ENCODE results near the gene PLEKHA4.
"Not testable (repeated sequence)": the region's sequence is repeated elsewhere in the genome, so short reads cannot be mapped to it uniquely, and the experiment has no call there.

PLEKHA4 gene

GRCh38 chr19:48883726-48884125 is 15.3 kb upstream of the PLEKHA4 start:
- DNase-seq: no peak

DNA sequence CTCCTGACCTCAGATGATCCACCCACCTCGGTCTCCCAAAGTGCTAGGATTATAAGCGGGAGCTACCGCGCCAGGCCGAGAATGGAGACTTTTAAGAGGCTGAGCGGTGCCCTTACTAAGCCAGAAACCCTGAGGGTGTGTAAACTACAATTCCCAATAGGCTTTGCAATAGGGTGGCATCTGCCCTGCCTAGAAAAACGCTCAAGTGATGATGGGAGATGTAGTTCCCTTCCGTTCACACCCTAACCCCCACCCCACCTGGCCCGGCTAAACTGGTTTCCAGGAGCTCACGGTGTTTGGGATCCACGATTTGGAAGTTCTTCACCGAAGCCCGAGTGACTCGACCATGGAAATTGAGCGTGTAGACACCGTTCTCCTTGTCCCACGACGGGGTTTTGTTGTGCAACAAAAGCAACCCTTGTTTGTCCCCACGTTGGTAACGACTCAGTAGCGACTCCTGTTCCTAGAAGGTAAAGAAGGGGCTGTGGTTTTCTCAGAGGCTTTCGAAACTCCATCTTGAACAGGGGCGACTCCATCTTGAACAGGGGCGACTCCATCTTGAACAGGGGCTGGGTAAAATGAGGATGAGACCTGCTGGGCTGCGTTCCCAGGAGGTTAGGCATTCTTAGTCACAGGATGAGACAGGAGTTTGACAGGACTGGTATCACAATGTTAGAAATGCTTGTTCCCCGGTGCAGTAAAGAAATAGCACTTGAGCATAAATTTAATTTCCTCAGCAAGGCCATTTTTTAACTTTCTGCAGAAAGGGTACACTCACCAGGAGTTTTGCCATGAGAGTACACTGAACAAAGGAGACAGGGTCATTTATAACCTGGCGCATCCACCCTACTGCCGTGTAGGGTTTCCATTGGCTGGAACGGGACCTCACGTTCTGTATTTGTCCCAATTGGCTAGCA is 13.6 kb upstream of the PLEKHA4 start:
- DNase-seq: no peak

DNA sequence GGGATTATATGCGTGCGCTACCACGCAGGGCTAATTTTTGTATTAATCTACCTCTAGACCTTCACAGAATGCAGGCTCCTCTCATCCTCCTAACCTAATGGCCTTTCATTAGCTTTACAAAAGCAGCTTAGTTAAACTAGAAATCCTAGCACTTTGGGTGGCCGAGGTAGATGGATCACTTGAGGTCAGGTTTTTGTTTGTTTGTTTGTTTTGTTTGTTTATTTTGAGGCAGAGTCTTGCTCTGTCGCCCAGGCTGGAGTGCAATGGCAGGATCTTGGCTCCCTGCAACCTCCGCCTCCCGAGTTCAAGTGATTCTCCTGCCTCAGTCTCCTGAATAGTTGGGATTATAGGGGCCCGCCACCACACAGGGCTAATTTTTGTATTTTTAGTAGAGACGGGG is 11.3 kb upstream of the PLEKHA4 start:
- not testable (repeated sequence) for DNase-seq

DNA sequence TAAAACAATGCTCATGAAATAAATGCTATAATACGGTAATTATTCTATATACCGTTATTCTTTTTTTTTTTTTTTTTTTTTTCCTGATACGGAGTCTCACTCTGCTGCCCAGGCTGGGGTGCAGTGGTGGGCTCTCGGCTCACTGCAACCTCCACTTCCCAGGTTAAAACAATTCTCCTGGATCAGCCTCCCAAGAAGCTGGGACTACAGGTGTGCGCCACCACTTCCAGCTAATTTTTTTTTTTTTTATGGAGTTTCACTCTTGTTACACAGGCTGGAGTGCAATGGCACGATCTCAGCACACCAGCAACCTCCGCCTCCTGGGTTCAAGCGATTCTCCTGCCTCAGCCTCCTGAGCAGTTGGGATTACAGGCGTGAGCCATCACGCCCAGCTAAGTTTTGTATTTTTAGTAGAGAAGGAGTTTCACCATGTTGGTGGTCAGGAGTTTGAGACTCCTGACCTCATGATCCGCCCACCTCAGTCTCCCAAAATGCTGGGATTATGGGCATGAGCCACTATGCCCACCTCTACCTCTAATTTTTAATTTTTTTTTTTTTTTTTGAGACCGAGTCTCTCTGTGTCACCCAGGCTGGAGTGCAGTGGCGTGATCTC is 10.7 kb upstream of the PLEKHA4 start:
- no peak for DNase-seq

GRCh38 chr19:48878196-48879024 is 10.0 kb upstream of the PLEKHA4 start:
- DNase-seq: no peak

DNA sequence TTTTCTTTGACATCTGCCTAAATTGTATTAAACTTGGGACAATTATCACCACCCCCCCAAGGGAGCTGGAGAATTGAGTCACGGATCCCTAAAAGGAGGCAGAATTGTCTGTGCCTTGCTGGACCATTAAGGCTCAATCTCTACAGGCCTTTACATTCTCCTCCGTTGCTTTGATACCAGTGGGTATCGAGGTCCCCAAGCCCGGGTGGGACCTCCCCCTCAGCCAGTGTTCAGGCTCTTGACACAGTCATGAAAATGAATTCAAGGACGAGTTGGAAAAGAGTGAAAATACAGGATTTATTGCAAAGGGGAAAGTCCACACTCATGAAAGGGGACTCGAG is 9.4 kb upstream of the PLEKHA4 start:
- no peak for DNase-seq

GRCh38 chr19:48876043-48876981 is 7.9 kb upstream of the PLEKHA4 start:
- not testable (repeated sequence) for DNase-seq

GRCh38 chr19:48874303-48875135 is 6.1 kb upstream of the PLEKHA4 start:
- DNase-seq: peak; percentile 48

GRCh38 chr19:48873476-48874302 is 5.3 kb upstream of the PLEKHA4 start:
- DNase-seq: peak; percentile 44

DNA sequence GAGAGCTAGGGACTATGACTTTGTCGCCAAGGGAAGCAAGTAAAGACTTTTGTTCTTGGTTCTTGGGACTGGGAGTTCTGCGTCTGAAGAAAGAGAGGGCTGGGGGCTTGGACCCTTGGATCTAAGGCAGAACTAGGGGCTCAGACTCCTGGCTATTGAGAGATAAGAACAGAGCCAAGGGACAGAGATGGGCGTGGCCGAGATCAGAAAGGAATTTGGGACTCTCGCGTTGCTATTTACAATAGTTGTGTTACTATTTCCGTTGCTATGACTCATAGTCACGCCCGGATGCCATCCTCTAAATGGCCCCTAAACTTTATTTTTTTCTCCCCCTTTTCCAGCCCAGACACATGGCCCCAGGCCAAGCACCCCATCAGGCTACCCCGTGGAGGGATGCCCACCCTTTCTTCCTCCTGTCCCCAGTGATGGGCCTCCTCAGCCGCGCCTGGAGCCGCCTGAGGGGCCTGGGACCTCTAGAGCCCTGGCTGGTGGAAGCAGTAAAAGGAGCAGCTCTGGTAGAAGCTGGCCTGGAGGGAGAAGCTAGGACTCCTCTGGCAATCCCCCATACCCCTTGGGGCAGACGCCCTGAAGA is 4.6 kb upstream of the PLEKHA4 start:
- peak; percentile 80 for DNase-seq

DNA sequence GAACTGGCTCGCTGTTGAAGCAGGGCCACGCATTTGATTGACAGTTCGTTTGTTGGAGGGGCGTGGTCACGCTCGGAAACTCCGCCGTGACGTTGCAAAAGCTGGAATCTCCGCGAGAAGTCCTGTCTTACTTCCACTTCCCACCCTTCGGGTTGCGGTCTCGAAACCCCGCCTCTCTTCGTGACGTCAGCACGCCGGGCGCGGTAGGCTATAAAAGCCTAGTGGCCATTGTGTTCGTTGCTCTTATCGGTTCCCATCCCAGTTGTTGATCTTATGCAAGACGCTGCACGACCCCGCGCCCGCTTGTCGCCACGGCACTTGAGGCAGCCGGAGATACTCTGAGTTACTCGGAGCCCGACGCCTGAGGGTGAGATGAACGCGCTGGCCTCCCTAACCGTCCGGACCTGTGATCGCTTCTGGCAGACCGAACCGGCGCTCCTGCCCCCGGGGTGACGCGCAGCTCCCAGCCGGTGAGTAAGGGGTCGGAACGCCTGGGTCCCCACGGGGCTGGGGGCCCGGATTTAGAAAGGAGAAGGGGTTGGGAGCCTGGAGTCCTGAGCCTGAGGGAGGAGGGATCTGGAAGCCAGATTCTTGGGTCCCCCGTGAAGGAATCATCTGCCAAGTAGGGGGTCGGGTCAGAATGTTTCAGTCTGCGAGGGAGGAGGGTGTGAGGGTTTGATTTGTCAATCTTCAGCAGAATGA is 3.9 kb upstream of the PLEKHA4 start, which contains the start of gene PPP1R15A:
Gene PPP1R15A, plus strand, starts transcription at position 240 of the 702 bp plus-strand sequence. CDS start 813 bp downstream, outside the sequence.
- DNase-seq: peak; percentile 99

DNA sequence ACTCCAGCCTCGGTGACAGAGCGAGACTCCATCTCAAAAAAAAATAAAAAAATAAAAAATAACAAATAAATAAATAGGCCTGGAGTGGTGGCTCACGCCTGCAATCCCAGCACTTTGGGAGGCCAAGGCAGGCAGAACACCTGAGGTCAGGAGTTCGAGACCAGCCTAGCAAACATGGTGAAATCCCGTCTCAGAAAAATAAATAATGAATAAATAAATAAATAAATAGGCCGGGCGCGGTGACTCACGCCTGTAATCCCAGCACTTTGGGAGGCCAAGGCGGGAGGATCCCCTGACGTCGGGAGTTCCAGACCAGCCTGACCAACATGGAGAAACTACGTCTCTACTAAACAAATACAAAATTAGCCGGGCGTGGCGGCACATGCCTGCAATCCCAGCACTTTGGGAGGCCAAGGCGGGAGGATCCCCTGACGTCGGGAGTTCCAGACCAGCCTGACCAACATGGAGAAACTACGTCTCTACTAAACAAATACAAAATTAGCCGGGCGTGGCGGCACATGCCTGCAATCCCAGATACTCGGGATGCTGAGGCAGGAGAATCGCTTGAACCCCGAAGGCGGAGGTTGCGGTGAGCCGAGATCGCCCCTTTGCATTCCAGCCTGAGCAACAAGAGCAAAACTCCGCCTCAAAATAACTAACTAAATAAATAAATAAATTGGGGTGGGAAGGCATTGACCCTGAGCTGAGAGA is 3.2 kb upstream of the PLEKHA4 start:
- not testable (repeated sequence) for DNase-seq

- DNase-seq: no peak
Measured at GRCh38 chr19:48870048-48870447, 1.6 kb upstream of the PLEKHA4 start.

DNA sequence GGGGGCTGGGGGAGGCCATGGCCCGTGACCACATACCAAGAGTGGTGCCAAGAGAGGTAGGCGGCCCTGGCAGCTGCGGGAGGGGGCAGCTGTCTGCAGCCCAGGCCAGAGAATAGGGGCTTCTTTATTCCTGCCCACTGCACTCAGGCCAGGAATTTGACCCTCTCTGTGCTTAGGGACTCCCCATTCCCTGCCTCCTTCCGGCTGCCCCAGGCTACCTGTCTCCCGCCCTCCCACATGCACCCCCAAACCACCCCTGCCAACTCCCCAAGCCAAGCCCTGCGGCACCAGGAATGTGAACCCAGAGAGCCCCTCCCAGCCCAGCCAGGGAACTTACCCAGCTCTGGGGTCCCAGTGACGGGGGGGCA is 687 bp downstream of the PLEKHA4 start:
- DNase-seq: no peak

DNA sequence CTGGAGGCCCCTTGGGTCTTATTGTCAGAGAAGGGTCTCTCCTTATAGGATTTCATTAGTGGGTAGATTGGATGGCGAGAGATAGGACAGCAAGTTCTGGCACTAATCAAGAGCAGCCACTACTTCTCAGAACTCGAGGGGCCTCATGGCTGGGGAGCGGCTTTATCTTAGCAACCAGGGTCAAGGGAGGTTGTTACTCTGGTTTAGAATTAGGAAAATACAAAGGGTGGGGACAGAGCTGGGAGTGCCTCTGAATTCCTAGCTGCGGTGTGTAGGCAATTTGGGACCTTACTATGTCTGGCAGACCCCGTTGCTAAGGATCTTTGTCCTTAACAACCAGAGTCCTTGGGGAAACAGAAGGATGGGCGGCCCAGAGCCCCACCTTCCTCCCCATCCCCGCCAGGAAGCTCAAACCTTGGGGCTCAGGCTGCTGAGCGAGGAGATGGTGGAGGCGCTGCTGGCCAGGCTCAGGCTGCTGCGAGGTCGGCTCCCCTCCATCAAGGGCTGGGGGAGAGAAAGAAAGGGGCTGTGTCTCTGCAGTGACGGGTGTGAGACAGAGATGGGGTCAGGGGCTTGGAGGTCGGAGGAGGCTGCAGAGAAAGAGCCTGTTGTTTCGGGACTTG is 1.2 kb downstream of the PLEKHA4 start:
- DNase-seq: peak; percentile 58

- no peak for DNase-seq
Measured at GRCh38 chr19:48866692-48867091, 1.7 kb downstream of the PLEKHA4 start.

DNA sequence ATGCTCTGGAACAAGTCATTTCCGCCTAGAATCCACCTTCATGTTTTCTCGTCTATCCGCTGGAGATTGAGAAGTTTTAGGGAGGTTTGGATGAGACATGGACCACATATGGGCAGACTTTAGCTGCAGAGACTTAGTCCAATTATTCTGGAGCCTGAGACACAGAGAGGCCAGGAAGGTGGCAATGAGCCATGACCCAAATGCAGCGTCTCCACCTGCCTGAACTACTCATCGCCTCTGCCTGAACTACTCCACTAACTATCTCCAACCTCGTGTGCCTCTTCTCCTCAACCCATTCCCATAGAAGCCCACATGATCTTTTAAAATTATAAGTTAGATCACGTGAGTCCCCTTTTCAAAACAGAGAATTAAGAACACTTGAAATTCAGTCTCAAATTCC is 5.6 kb downstream of the PLEKHA4 start:
- DNase-seq: no peak

DNA sequence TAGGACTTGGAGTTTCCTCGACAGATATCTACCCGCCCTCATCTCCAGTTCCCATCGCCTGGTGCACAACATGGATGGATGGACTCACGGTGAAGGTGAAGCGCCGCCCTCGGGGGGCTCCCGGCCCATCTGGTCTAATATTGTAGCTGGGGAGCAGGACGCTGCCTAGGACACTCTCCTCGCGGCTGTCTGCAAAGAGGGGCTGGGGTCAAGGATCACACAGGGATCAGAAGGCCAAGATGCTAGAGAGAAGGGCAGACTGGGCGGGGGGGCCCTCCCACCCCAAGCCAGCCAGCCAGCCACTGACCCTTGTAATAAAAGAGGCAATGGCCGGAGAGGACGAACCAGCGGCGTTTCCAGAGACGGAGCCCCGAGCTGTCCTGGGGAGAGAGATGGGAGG is 7.1 kb downstream of the PLEKHA4 start:
- DNase-seq: no peak
